HEK293 (cell line): ENCODE measurements around the gene BCL2L13.

Source experiments
- CTCF ChIP-seq: fragments of 450-650 bp; formaldehyde crosslinking; IDR thresholded peaks from 2 replicates; pipeline ENCODE4 v1.5.1; 2016; ENCODE audit warnings: missing biosample characterization, missing genetic modification characterization
- SETDB1 ChIP-seq: IDR thresholded peaks from one replicate; pipeline ENCODE4 v1.6.1; 2017; ENCODE audit warnings: mild to moderate bottlenecking, low read length, moderate library complexity, mixed read lengths; ENCODE audit not compliant: insufficient read length
- YY1 ChIP-seq: fragments of 450-650 bp; formaldehyde crosslinking; IDR thresholded peaks from 2 replicates; pipeline ENCODE4 v1.5.1; 2018; ENCODE audit warnings: missing biosample characterization, missing genetic modification characterization
- ZBTB10 ChIP-seq: fragments of 450-650 bp; formaldehyde crosslinking; IDR thresholded peaks from 2 replicates; pipeline ENCODE4 v1.5.1; 2016; ENCODE audit warnings: missing biosample characterization, missing genetic modification characterization
- ZBTB8A ChIP-seq: fragments of 450-650 bp; formaldehyde crosslinking; IDR thresholded peaks from 2 replicates; pipeline ENCODE4 v1.5.1; 2016; ENCODE audit warnings: missing biosample characterization, missing genetic modification characterization
- ZNF121 ChIP-seq: fragments of 450-650 bp; formaldehyde crosslinking; IDR thresholded peaks from 2 replicates; pipeline ENCODE4 v1.5.1; 2016; ENCODE audit warnings: missing biosample characterization, missing genetic modification characterization
- ZNF175 ChIP-seq: fragments of 450-650 bp; formaldehyde crosslinking; IDR thresholded peaks from 2 replicates; pipeline ENCODE4 v1.5.1; 2016; ENCODE audit warnings: missing biosample characterization, missing genetic modification characterization
- ZNF292 ChIP-seq: fragments of 450-650 bp; formaldehyde crosslinking; IDR thresholded peaks from 2 replicates; pipeline ENCODE4 v1.5.1; 2016; ENCODE audit warnings: low read depth, missing biosample characterization, missing genetic modification characterization, borderline replicate concordance
- ZNF510 ChIP-seq: fragments of 450-650 bp; formaldehyde crosslinking; IDR thresholded peaks from 2 replicates; pipeline ENCODE4 v1.5.1; 2018; ENCODE audit warnings: mild to moderate bottlenecking, missing genetic modification characterization, missing biosample characterization; ENCODE audit not compliant: insufficient replicate concordance
- ZNF704 ChIP-seq: fragments of 450-650 bp; formaldehyde crosslinking; IDR thresholded peaks from 2 replicates; pipeline ENCODE4 v1.5.1; 2016; ENCODE audit warnings: missing biosample characterization, missing genetic modification characterization
- ZNF768 ChIP-seq: fragments of 450-650 bp; formaldehyde crosslinking; IDR thresholded peaks from 2 replicates; pipeline ENCODE4 v1.5.1; 2018; ENCODE audit warnings: missing biosample characterization, mild to moderate bottlenecking, missing genetic modification characterization
- ZNF830 ChIP-seq: fragments of 450-650 bp; IDR thresholded peaks from 2 replicates; pipeline ENCODE4 v1.5.0; 2018; ENCODE audit warnings: missing biosample characterization, missing genetic modification characterization, low read depth, mild to moderate bottlenecking, moderate library complexity

- TF ChIP-seq ZBTB8A (no peak), CTCF (tag by site-specific recombination) (no peak), SETDB1 (no peak), ZNF830 (tag by site-specific recombination) (no peak), ZNF768 (no peak), ZNF175 (no peak), ZBTB10 (tag by site-specific recombination) (no peak), ZNF121 (no peak), YY1 (no peak), ZNF510 (tag by site-specific recombination) (no peak), ZNF704 (tag by site-specific recombination) (no peak), ZNF292 (no peak)
Measured at GRCh38 chr22:17772249-17772957, 133.8 kb downstream of the BCL2L13 start.
